NT2/D1 (cell line): ENCODE results near the gene IQGAP3.

Experiments used
- SUZ12 ChIP-seq: IDR thresholded peaks from 2 replicates; pipeline ENCODE4 v1.6.1; 2011; ENCODE audit not compliant: insufficient read length, insufficient read depth; ENCODE audit errors: extremely low read depth
- YY1 ChIP-seq: IDR thresholded peaks from 2 replicates; pipeline ENCODE4 v1.6.1; 2011; ENCODE audit not compliant: insufficient read length, insufficient read depth
- ZNF274 ChIP-seq: IDR thresholded peaks from 2 replicates; pipeline ENCODE4 v1.6.1; 2011; ENCODE audit warnings: mild to moderate bottlenecking, low read depth, low read length

GRCh38 chr1:156489935-156490293, 82.5 kb downstream of the IQGAP3 start:
- TF ChIP-seq YY1: no peak
- no peak for TF ChIP-seq ZNF274
- TF ChIP-seq SUZ12: no peak
